ENCODE results near the gene STPG4. TPM values are rescaled to one million over a fixed set of nuclear protein-coding genes. Genes with fewer than 3 reads are reported as not detected.

Gene STPG4
- total RNA-seq, 1 donor from 2014 or later: 2.9 TPM

DNA sequence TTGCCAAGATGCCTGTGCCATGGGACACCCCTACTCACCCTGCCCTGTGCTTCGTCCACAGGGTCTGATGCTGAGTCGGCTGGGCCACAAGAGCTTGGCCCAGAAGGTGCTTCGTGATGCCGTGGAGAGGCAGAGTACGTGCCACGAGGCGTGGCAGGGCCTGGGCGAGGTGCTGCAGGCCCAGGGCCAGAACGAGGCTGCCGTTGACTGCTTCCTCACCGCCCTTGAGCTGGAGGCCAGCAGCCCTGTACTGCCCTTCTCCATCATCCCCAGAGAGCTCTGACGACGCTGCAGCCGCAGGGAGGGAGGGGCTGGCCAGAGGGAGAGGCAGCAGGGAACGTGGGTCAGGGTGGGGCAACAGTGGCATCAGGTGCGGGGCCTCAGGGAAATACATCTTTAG, 81.5 kb downstream of the STPG4 start:
- Histone ChIP-seq H3K4me3 (no peak overlapping the region), H3K9me3 (no peaks in the 10 kb centered on the region), H3K4me1 (peaks cover 76% of the 10 kb centered on the region), H3K27me3 (no peaks in the 10 kb centered on the region), H3K27ac (peak overlapping the region; percentile 87), H3K36me3 (no peaks in the 10 kb centered on the region)
- no peak for DNase-seq (ENCODE audit: extremely low spot score in 2 of 2)
- intact Hi-C loops (cut with DNase I): no loop called here
- TF ChIP-seq POLR2A (IDR thresholded peaks at IDR 0.05) (no peak), POLR2AphosphoS5 (IDR thresholded peaks at IDR 0.05; ENCODE audit: insufficient read depth in 1 of 2, low read depth in 1 of 2) (no peak)
- TF ChIP-seq, protein P1, sequence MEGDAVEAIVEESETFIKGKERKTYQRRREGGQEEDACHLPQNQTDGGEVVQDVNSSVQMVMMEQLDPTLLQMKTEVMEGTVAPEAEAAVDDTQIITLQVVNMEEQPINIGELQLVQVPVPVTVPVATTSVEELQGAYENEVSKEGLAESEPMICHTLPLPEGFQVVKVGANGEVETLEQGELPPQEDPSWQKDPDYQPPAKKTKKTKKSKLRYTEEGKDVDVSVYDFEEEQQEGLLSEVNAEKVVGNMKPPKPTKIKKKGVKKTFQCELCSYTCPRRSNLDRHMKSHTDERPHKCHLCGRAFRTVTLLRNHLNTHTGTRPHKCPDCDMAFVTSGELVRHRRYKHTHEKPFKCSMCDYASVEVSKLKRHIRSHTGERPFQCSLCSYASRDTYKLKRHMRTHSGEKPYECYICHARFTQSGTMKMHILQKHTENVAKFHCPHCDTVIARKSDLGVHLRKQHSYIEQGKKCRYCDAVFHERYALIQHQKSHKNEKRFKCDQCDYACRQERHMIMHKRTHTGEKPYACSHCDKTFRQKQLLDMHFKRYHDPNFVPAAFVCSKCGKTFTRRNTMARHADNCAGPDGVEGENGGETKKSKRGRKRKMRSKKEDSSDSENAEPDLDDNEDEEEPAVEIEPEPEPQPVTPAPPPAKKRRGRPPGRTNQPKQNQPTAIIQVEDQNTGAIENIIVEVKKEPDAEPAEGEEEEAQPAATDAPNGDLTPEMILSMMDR (IDR thresholded peaks at IDR 0.05): no peak

DNA sequence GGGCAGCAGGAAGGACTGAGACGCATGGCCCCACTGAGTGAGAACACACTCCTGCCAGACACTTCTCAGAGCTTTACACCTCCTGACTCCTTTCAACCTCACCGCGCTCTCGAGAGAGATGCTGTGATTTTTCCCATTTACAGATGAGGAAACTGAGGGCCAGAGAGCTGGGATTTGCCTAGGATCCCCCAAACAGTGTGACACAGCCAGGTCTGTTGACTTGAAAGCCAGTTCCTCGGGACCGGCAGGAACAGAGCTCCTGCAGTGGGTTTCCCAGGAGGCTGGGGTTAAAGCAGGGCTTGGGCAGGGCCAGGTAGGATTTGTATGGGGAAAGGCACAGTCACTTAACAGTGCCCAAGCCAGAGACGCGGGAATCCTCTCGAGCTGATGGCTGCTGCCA, 81.9 kb downstream of the STPG4 start:
- no peak for DNase-seq (ENCODE audit: extremely low spot score in 2 of 2)
- H3K36me3 ChIP-seq: no peaks in the 10 kb centered on the region
- intact Hi-C loops (cut with DNase I): no loop called here
- H3K9me3 ChIP-seq: no peaks in the 10 kb centered on the region
- peak overlapping the region; percentile 87 for H3K27ac ChIP-seq
- no peak for TF ChIP-seq POLR2A (IDR thresholded peaks at IDR 0.05)
- TF ChIP-seq, protein P1 (IDR thresholded peaks at IDR 0.05): no peak
- TF ChIP-seq POLR2AphosphoS5 (IDR thresholded peaks at IDR 0.05; ENCODE audit: insufficient read depth in 1 of 2, low read depth in 1 of 2): no peak
- H3K27me3 ChIP-seq: no peaks in the 10 kb centered on the region
- H3K4me1 ChIP-seq: peaks cover 80% of the 10 kb centered on the region
- no peak overlapping the region for H3K4me3 ChIP-seq

DNA sequence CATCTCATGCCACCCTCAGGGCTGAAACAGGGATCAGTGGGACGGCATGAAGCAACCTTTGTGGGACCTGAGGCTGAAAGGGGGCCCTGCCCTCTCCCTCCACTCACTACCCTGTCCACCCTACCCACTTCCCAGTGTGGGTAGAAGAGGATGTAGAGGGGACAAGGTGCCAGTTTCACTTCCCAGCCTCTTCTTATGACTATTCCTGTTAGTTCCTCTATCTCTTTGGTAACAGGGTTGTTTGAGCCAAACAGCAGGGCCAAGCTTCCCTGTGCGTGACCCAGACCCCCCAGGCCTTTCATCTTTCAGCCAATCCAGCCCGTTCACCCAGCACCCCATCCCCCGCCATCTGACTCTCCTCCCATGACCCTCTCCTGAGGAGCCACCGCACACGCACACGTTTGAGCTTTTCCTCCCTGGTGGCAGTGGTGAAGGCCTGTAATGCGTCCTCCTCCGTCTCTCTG, 82.3 kb downstream of the STPG4 start:
- DNase-seq (ENCODE audit: extremely low spot score in 2 of 2): no peak
- H3K4me1 ChIP-seq: peaks cover 84% of the 10 kb centered on the region
- no peaks in the 10 kb centered on the region for H3K9me3 ChIP-seq
- TF ChIP-seq, protein P1 (IDR thresholded peaks at IDR 0.05): no peak
- no peak for TF ChIP-seq POLR2AphosphoS5 (IDR thresholded peaks at IDR 0.05; ENCODE audit: insufficient read depth in 1 of 2, low read depth in 1 of 2)
- TF ChIP-seq POLR2A (IDR thresholded peaks at IDR 0.05): no peak
- H3K27ac ChIP-seq: peak overlapping the region; percentile 87
- peak overlapping the region in 1 of 2 donors; percentile 18 for H3K4me3 ChIP-seq
- no peaks in the 10 kb centered on the region for H3K27me3 ChIP-seq
- intact Hi-C loops (cut with DNase I): no loop called here
- H3K36me3 ChIP-seq: no peaks in the 10 kb centered on the region

DNA sequence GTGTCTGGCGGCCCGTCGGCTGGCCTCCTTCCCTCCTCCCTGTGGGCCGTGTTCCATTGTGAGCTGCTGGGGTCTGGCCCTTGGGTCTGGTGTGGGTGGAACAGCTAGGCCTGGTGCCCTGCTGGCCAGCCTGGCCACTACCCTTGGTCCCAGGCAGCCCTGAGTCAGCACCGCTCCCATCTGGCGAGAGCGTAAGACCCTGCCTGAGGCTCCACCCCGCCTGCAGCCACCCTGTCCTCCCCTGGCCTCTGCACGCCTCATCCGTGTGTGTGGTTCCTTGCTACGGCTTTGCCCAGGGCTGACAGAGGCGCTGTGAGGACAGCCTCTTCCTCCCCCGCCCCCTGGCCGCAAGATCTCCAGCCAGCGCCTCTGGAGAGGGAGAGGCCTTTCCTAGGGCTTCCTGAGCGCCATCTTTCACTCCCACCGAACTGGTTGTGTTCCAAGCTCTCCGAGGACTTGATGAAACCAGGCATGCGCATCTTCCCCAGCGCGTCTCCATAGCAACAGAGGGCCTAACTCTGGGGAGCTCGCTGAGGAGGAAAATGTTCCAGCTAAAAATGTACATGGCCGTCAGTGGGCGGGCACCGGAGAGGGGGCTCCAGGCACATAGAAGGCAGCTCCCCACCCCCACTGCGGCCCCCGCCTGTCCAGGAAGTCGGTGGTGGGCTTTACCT, 83.0 kb downstream of the STPG4 start:
- Histone ChIP-seq H3K4me3 (peak overlapping the region in 1 of 2 donors; percentile 18), H3K36me3 (no peaks in the 10 kb centered on the region), H3K4me1 (peaks cover 85% of the 10 kb centered on the region), H3K9me3 (no peaks in the 10 kb centered on the region), H3K27me3 (no peaks in the 10 kb centered on the region), H3K27ac (peak overlapping the region; percentile 87)
- DNase-seq (ENCODE audit: extremely low spot score in 2 of 2): no peak
- intact Hi-C loops (cut with DNase I): no loop called here
- TF ChIP-seq, protein P1 (IDR thresholded peaks at IDR 0.05): peak in 1 of 3 experiments; percentile 28
- peak in 1 of 2 donors; percentile 79 for TF ChIP-seq POLR2AphosphoS5 (IDR thresholded peaks at IDR 0.05; ENCODE audit: insufficient read depth in 1 of 2, low read depth in 1 of 2)
- no peak for TF ChIP-seq POLR2A (IDR thresholded peaks at IDR 0.05)
